ENCODE data around the gene MMP17.

MMP17 gene

DNA sequence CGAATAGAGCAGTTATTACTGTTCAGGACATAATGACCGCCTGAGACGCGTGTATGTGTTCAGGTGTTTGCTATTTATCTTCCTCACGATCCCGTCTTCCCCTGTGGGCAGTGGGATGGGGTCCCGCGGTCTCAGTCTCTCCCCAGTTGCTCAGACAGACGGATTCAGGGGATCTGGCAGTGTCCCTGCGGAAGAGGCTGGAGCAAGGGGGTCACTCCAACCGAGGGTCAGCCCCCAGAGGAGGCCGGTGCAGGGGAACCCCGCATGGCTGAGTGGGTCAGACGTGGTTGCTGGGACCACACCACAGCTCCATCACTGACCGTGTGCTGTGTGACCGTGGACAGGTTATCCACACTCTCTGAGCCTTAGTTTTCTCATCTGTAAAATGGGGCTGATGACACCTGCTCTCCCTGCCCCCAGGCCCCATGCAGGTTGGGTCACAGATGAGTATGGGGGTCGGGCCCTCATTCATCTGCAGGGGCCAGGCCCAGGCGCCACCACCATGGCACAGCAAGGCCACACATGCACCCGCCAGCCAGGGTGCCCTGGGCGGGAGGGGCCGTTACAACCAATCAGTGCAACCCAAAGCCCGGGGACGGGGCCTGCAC is 5.2 kb downstream of the MMP17 start:
- H3K4me3 ChIP-seq (ENCODE audit: low read length): no peak overlapping the region
- no peaks in the 10 kb centered on the region for H3K27me3 ChIP-seq (ENCODE audit: control insufficient read depth, insufficient read depth, low read length)
- peaks cover 19% of the 10 kb centered on the region for H3K4me1 ChIP-seq (ENCODE audit: control insufficient read depth, insufficient read depth, low read length)
- no peak overlapping the region for H3K4me2 ChIP-seq (ENCODE audit: low read length)
- H3K9me3 ChIP-seq (replicated peaks; ENCODE audit: low read length): no peaks in the 10 kb centered on the region
- no peak overlapping the region for H3K9ac ChIP-seq (ENCODE audit: low read depth, low read length)
- H3K36me3 ChIP-seq (ENCODE audit: insufficient read depth, low read length): no peaks in the 10 kb centered on the region

GRCh38 chr12:131833896-131834641 is 5.9 kb downstream of the MMP17 start:
- Histone ChIP-seq H3K36me3 (ENCODE audit: insufficient read depth, low read length) (no peaks in the 10 kb centered on the region), H3K4me2 (ENCODE audit: low read length) (no peak overlapping the region), H3K4me1 (ENCODE audit: control insufficient read depth, insufficient read depth, low read length) (peaks cover 19% of the 10 kb centered on the region), H3K4me3 (ENCODE audit: low read length) (no peak overlapping the region), H3K9me3 (replicated peaks; ENCODE audit: low read length) (no peaks in the 10 kb centered on the region), H3K27me3 (ENCODE audit: control insufficient read depth, insufficient read depth, low read length) (no peaks in the 10 kb centered on the region), H3K9ac (ENCODE audit: low read depth, low read length) (no peak overlapping the region)

GRCh38 chr12:131834798-131835615 is 6.8 kb downstream of the MMP17 start:
- H3K4me1 ChIP-seq (ENCODE audit: control insufficient read depth, insufficient read depth, low read length): peaks cover 15% of the 10 kb centered on the region
- H3K9ac ChIP-seq (ENCODE audit: low read depth, low read length): no peak overlapping the region
- no peak overlapping the region for H3K4me3 ChIP-seq (ENCODE audit: low read length)
- no peaks in the 10 kb centered on the region for H3K27me3 ChIP-seq (ENCODE audit: control insufficient read depth, insufficient read depth, low read length)
- no peaks in the 10 kb centered on the region for H3K36me3 ChIP-seq (ENCODE audit: insufficient read depth, low read length)
- H3K4me2 ChIP-seq (ENCODE audit: low read length): no peak overlapping the region
- no peaks in the 10 kb centered on the region for H3K9me3 ChIP-seq (replicated peaks; ENCODE audit: low read length)

DNA sequence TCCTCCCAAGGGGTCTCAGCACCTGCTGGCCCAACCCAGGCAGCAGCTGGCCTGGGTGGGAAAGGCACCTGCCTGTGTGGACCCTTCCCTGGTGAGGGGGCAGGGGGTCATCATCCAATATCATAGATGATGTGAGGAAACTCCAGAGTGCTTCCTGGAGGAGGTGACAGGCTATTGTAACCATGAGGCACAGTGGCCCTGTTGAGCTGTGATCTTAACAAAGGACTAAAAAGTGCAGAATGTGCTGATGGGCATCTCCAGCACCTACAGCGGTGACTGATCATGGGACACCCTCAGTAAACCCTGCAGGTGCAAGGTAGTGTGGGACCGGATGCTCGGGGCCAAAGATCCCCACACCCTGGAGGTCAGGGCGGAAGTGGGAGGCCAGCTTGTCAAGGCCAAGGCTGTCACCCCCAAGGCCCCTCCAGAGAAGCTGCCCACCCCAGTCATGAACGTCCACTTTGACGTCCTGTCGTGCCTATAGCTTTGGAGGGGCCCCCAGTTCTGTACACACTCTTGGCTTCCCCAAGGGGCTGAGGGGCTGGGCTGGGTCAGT is 7.5 kb downstream of the MMP17 start:
- Histone ChIP-seq H3K4me3 (ENCODE audit: low read length) (no peak overlapping the region), H3K4me2 (ENCODE audit: low read length) (no peak overlapping the region), H3K27me3 (ENCODE audit: control insufficient read depth, insufficient read depth, low read length) (no peaks in the 10 kb centered on the region), H3K9ac (ENCODE audit: low read depth, low read length) (no peak overlapping the region), H3K9me3 (replicated peaks; ENCODE audit: low read length) (no peaks in the 10 kb centered on the region), H3K36me3 (ENCODE audit: insufficient read depth, low read length) (no peaks in the 10 kb centered on the region), H3K4me1 (ENCODE audit: control insufficient read depth, insufficient read depth, low read length) (peaks cover 11% of the 10 kb centered on the region)

DNA sequence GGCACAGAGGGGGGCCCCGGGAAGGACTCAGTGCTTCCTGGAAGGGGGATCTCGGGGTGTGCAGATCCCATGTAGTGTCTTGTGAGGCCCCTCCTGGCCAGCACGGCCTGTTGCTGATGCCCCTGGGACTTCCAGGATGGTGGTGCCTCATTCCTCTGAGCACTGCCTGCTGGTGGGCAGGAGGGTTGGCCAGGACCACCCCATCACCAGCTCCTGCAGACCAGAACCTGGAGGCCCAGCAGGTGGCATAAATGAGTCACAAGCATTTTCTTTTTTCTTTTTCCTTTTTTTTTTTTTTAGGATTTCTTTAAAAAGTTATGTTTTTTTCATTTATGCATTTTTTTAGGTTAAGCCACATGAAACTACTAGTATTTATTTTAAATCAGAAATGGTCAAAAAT is 8.0 kb downstream of the MMP17 start:
- Histone ChIP-seq H3K9me3 (replicated peaks; ENCODE audit: low read length) (no peaks in the 10 kb centered on the region), H3K27me3 (ENCODE audit: control insufficient read depth, insufficient read depth, low read length) (no peaks in the 10 kb centered on the region), H3K9ac (ENCODE audit: low read depth, low read length) (no peak overlapping the region), H3K4me1 (ENCODE audit: control insufficient read depth, insufficient read depth, low read length) (peaks cover 10% of the 10 kb centered on the region), H3K4me3 (ENCODE audit: low read length) (no peak overlapping the region), H3K36me3 (ENCODE audit: insufficient read depth, low read length) (no peaks in the 10 kb centered on the region), H3K4me2 (ENCODE audit: low read length) (no peak overlapping the region)

DNA sequence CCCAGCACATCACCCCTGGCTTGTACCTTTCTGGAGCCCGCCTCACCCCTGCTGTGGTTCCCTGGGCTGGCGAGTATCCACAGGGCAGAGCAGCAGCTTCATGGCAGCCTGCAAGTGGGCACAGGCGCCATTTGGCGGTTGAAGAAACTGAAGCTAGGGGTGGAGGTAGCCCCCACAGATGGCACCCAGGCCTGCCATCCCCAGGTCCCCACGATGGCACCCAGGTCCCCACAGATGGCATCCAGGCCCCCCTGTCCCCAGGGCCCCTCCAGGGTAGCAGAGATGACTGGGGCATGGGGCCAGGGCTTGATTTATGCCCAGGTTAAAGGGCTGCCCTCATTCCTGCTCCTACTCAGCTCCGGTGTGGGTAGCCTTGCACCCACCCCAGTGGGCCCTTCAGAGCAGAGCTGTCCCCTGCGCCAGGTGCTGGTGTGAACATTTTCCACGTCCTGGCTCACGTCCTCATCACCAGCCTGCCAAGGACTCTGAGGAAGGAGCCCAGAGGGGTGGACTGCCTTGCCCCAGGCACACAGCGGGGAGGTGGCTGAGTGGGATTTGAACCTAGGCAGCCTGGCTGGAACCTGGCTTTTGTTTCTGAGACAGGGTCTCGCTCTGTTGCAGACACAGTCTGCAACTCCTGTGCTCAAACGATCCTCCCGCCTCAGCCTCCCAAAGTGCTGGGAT is 8.7 kb downstream of the MMP17 start:
- H3K36me3 ChIP-seq (ENCODE audit: insufficient read depth, low read length): peaks cover 2% of the 10 kb centered on the region
- H3K27me3 ChIP-seq (ENCODE audit: control insufficient read depth, insufficient read depth, low read length): no peaks in the 10 kb centered on the region
- H3K9me3 ChIP-seq (replicated peaks; ENCODE audit: low read length): no peaks in the 10 kb centered on the region
- no peak overlapping the region for H3K4me2 ChIP-seq (ENCODE audit: low read length)
- H3K4me3 ChIP-seq (ENCODE audit: low read length): no peak overlapping the region
- H3K4me1 ChIP-seq (ENCODE audit: control insufficient read depth, insufficient read depth, low read length): peaks cover 6% of the 10 kb centered on the region
- H3K9ac ChIP-seq (ENCODE audit: low read depth, low read length): no peak overlapping the region

DNA sequence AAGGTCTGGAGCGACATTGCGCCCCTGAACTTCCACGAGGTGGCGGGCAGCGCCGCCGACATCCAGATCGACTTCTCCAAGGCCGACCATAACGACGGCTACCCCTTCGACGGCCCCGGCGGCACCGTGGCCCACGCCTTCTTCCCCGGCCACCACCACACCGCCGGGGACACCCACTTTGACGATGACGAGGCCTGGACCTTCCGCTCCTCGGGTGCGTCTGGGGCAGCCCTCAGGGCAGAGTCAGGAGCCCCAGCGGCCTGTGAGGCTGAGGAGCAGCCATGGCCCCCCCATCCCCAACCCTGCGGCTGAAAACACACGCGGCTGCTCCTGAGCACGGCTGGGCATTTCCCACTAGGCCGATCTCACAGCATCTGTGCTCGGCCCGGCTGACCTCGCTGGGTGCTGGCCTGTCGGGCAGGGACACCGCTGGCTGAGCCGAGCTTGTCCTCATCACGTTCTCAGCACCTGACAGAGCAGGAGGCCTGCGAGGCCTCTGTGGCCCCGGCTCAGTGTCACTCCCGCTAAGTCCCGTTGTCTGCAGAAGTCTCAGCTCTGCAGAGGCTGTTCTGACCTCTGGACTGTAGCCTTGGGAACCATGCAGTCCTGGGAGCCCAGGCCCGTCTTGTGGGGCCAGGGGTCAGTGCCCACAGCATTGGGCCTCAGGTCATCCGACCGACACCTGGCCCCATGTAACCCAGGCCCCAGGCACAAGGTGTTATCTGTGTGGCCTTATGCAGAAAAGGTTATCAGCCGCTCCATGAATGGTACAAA is 12.6 kb downstream of the MMP17 start:
- no peaks in the 10 kb centered on the region for H3K4me1 ChIP-seq (ENCODE audit: control insufficient read depth, insufficient read depth, low read length)
- H3K4me2 ChIP-seq (ENCODE audit: low read length): no peak overlapping the region
- H3K9ac ChIP-seq (ENCODE audit: low read depth, low read length): no peak overlapping the region
- peaks cover 5% of the 10 kb centered on the region for H3K36me3 ChIP-seq (ENCODE audit: insufficient read depth, low read length)
- H3K4me3 ChIP-seq (ENCODE audit: low read length): no peak overlapping the region
- H3K9me3 ChIP-seq (replicated peaks; ENCODE audit: low read length): no peaks in the 10 kb centered on the region
- H3K27me3 ChIP-seq (ENCODE audit: control insufficient read depth, insufficient read depth, low read length): no peaks in the 10 kb centered on the region

DNA sequence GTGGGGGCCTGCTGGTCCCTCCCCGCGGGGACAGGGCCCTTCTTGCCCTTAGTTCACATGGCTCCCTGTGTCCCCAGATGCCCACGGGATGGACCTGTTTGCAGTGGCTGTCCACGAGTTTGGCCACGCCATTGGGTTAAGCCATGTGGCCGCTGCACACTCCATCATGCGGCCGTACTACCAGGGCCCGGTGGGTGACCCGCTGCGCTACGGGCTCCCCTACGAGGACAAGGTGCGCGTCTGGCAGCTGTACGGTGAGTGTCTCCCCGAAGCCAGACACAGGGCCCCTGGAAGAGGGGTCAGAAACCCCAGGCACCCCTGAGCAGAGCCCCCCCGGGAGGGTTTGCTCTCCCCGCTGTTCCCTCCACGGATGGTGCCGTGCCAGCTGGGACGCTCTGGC is 13.4 kb downstream of the MMP17 start:
- H3K4me3 ChIP-seq (ENCODE audit: low read length): no peak overlapping the region
- H3K4me2 ChIP-seq (ENCODE audit: low read length): no peak overlapping the region
- H3K4me1 ChIP-seq (ENCODE audit: control insufficient read depth, insufficient read depth, low read length): no peaks in the 10 kb centered on the region
- no peaks in the 10 kb centered on the region for H3K9me3 ChIP-seq (replicated peaks; ENCODE audit: low read length)
- H3K27me3 ChIP-seq (ENCODE audit: control insufficient read depth, insufficient read depth, low read length): no peaks in the 10 kb centered on the region
- H3K9ac ChIP-seq (ENCODE audit: low read depth, low read length): no peak overlapping the region
- H3K36me3 ChIP-seq (ENCODE audit: insufficient read depth, low read length): peaks cover 5% of the 10 kb centered on the region

- H3K4me2 ChIP-seq (ENCODE audit: low read length): no peak overlapping the region
- no peaks in the 10 kb centered on the region for H3K4me1 ChIP-seq (ENCODE audit: control insufficient read depth, insufficient read depth, low read length)
- H3K4me3 ChIP-seq (ENCODE audit: low read length): no peak overlapping the region
- no peaks in the 10 kb centered on the region for H3K9me3 ChIP-seq (replicated peaks; ENCODE audit: low read length)
- no peak overlapping the region for H3K9ac ChIP-seq (ENCODE audit: low read depth, low read length)
- H3K36me3 ChIP-seq (ENCODE audit: insufficient read depth, low read length): peaks cover 5% of the 10 kb centered on the region
- H3K27me3 ChIP-seq (ENCODE audit: control insufficient read depth, insufficient read depth, low read length): no peaks in the 10 kb centered on the region
Observed at GRCh38 chr12:131842169-131842568, 14.0 kb downstream of the MMP17 start.

- Histone ChIP-seq H3K9me3 (replicated peaks; ENCODE audit: low read length) (no peaks in the 10 kb centered on the region), H3K4me1 (ENCODE audit: control insufficient read depth, insufficient read depth, low read length) (no peaks in the 10 kb centered on the region), H3K4me3 (ENCODE audit: low read length) (no peak overlapping the region), H3K36me3 (ENCODE audit: insufficient read depth, low read length) (peaks cover 5% of the 10 kb centered on the region), H3K9ac (ENCODE audit: low read depth, low read length) (no peak overlapping the region), H3K4me2 (ENCODE audit: low read length) (no peak overlapping the region), H3K27me3 (ENCODE audit: control insufficient read depth, insufficient read depth, low read length) (no peaks in the 10 kb centered on the region)
Observed at GRCh38 chr12:131843527-131843926, 15.3 kb downstream of the MMP17 start.
